Measurements from ENCODE around the gene OR10H1. TPM values are rescaled to one million over a fixed set of nuclear protein-coding genes. Genes with fewer than 3 reads are reported as not detected.
"Not testable (repeated sequence)": the region's sequence is repeated elsewhere in the genome, so short reads cannot be mapped to it uniquely, and the experiment has no call there.

OR10H1 gene, protein sequence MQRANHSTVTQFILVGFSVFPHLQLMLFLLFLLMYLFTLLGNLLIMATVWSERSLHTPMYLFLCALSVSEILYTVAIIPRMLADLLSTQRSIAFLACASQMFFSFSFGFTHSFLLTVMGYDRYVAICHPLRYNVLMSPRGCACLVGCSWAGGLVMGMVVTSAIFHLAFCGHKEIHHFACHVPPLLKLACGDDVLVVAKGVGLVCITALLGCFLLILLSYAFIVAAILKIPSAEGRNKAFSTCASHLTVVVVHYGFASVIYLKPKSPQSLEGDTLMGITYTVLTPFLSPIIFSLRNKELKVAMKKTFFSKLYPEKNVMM
- not detected for total RNA-seq
- long read RNA-seq, result 0 reads

GRCh38 chr19:15815306-15815705 lies at the start of gene OR10H1:
TSS of gene OR10H1 (minus strand) at chr19:15815664. CDS start at chr19:15808037, 7,627 bp downstream.
- no peak for DNase-seq (ENCODE audit: low spot score)
- intact Hi-C loops (cut with DNase I), result no loop called here

DNA sequence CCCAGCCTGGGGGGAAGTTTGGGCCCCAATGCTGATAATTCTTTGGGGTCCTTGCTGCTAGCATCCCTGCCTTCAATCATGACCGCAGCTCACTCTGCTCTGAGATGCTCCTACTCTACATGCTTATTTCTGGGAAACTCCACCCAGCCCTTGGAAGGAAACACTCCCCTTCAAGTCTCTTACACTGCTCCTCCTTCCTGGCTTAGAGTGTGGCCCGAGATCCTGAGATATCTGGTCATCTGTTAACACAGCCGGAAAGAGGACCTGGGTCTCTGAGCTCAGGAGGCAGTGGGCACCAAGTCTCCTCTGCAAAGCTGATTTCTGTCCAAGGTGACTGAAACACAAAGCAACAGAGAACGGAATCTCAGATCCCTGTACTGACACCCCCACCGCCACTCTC lies 49.4 kb upstream of the OR10H1 start:
- intact Hi-C loops (cut with DNase I), result loop anchor here (5.0 kb wide), 1 partner anchor 238 kb away; no protein-coding TSS in a partner anchor
- no peak for DNase-seq (ENCODE audit: low spot score)

GRCh38 chr19:15863272-15863671 lies 47.8 kb upstream of the OR10H1 start:
- no peak for DNase-seq (ENCODE audit: low spot score)
- intact Hi-C loops (cut with DNase I), result no loop called here

DNA sequence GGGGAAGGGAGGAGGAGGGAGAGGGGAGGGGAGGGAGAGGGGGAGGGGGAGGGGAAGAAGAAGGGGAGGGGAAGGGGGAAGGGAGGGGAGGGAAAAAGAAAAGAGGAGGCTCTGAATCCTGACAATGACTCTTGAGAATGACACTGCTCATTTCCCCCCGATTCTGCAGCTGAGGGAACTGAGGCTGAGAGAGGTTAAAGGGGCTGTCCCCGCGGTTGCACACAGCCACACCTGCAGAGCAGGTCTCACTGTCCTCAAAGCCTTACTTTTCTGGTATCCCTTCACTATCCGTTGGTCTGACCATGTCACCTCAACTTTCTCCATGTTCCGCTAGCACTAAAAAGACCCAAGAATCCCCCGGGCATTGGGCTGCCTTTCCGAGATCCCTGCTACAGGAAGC lies 47.0 kb upstream of the OR10H1 start:
- DNase-seq (ENCODE audit: low spot score), result no peak
- intact Hi-C loops (cut with DNase I), result no loop called here

DNA sequence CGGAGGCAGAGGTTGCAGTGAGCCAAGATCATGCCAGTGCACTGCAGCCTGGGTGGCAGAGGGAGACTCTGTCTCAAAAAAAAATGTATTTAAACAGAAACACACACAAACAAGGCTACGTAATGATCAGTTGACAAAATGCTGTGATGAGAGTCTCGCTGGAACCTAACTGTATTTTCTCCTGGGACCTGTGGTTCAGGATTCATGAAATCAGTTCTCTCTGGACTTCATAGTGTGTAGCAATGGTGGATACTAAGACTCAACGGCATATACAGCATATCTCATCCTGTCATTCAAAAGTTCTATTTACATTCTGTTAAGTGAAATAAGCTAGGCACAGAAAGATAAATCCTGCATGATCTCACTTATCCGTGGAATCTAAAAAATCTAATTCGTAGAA lies 45.1 kb upstream of the OR10H1 start:
- DNase-seq (ENCODE audit: low spot score), result no peak
- intact Hi-C loops (cut with DNase I), result no loop called here

DNA sequence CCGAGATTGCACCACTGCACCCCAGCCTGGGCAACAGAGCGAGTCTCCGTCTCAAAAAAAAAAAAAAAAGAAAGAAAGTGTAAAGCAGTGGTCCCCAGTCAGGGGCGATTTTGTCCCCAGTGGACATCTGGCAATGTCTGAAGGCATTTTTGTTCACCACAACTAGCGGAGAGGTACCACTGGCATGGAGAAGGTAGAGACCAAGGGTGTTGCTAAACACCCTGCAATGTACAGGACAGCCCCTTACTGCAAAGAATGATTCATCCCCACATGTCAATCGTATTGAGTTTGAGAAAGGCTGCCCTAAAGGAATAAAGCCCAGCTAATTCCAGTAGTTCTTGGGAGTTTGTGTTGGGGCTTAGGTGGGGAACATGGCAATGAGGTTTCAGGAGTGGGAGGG lies 43.7 kb upstream of the OR10H1 start:
- intact Hi-C loops (cut with DNase I), result no loop called here
- no peak for DNase-seq (ENCODE audit: low spot score)

DNA sequence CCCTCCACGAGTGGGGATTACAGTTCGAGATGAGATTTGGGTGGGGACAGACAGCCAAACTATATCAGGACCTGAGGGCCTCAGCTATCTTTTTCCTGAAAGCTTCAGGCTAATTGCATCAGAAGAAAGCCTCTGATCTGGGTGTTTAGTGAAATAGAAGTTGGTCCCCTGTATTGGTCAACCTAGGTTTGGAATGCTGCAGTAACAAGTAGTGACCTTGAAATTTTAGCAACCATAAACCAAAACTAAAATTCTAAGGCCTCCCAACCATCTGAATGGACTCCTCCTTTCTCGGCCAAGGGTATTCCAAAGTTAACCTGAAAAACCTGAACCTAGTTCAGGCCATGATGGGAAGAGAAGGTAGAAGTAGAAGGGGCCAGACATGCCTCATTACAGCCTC lies 34.9 kb upstream of the OR10H1 start:
- intact Hi-C loops (cut with DNase I), result no loop called here
- no peak for DNase-seq (ENCODE audit: low spot score)

- no peak for DNase-seq (ENCODE audit: low spot score)
- intact Hi-C loops (cut with DNase I), result no loop called here
Measured at GRCh38 chr19:15846923-15847322, 31.5 kb upstream of the OR10H1 start.

- intact Hi-C loops (cut with DNase I), result not testable (repeated sequence)
Measured at GRCh38 chr19:15843894-15844222, 28.4 kb upstream of the OR10H1 start.

GRCh38 chr19:15843203-15843893 lies 27.9 kb upstream of the OR10H1 start:
- intact Hi-C loops (cut with DNase I), result no loop called here
- no peak for DNase-seq (ENCODE audit: low spot score)

More at GRCh38 chr19:15843894-15844222, 28.4 kb upstream of the OR10H1 start:
- not testable (repeated sequence) for DNase-seq (ENCODE audit: low spot score)

GRCh38 chr19:15841875-15842569 lies 26.6 kb upstream of the OR10H1 start:
- no peak for DNase-seq (ENCODE audit: low spot score)
- intact Hi-C loops (cut with DNase I), result no loop called here

GRCh38 chr19:15840833-15841232 lies 25.4 kb upstream of the OR10H1 start:
- intact Hi-C loops (cut with DNase I), result no loop called here
- DNase-seq (ENCODE audit: low spot score), result no peak

GRCh38 chr19:15839888-15840287 lies 24.4 kb upstream of the OR10H1 start:
- intact Hi-C loops (cut with DNase I), result not testable (repeated sequence)
- DNase-seq (ENCODE audit: low spot score), result peak; percentile 2

- intact Hi-C loops (cut with DNase I), result no loop called here
- DNase-seq (ENCODE audit: low spot score), result no peak
Measured at GRCh38 chr19:15838351-15838750, 22.9 kb upstream of the OR10H1 start.

GRCh38 chr19:15837221-15837731 lies 21.8 kb upstream of the OR10H1 start:
- intact Hi-C loops (cut with DNase I), result no loop called here
- DNase-seq (ENCODE audit: low spot score), result no peak

DNA sequence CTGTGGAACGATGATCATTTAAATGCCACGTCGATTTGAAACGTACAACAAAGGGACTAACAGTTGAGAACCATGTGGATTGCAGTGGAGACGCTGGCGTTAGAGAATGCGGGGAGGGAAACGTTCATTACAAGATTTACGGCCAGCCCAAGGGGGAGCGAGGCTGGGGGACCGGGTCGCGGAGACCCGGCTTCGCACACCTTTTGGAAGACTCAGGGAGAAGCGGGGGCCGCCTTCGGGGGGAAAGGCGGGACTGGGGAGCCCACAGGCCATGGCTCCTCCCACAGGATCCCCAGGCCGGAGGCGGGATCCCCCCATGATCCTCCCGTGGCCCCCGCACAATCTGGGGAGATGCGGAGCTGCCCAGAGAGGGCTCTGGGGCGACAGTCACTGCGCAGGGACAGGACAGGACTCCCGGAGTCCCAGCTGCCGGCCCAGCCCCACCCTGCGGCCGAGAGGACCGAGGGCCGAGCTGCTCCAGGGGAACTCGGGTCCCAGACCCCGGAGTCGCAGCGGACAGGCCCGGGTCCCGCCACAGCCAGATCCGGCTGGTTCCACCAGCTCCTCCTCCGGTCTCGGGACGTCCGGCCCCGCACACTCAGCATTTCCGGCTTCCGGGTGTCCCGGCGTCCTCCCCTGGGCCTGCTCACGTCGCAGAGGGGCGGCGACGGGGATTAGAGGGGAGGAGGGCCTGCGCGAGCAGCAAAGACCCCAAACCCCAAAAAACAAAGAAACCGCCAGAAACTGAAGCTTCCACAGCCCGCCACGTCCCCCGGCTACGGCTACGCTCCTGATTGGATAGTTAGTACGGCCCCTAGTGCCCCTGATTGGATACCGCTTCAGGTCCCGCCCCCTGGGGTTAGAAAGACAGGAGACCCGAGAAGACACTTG lies 21.1 kb upstream of the OR10H1 start:
- peak; percentile 97 for DNase-seq (ENCODE audit: low spot score)
- intact Hi-C loops (cut with DNase I), result no loop called here

GRCh38 chr19:15835565-15836329 lies 20.3 kb upstream of the OR10H1 start:
- DNase-seq (ENCODE audit: low spot score), result peak; percentile 36
- intact Hi-C loops (cut with DNase I), result not testable (repeated sequence)

- DNase-seq (ENCODE audit: low spot score); intact Hi-C loops (cut with DNase I): not testable (repeated sequence)
Measured at GRCh38 chr19:15834232-15834631, 18.8 kb upstream of the OR10H1 start.

GRCh38 chr19:15831626-15832025 lies 16.2 kb upstream of the OR10H1 start:
- DNase-seq (ENCODE audit: low spot score), result peak; percentile 6
- intact Hi-C loops (cut with DNase I), result no loop called here
